Astrocyte of the spinal cord (primary cell): Measurements from ENCODE around the gene HLA-F.

ENCODE experiments used
- DNase-seq: peaks from one replicate; pipeline ENCODE4 v3.0.0; 2011; ENCODE audit warnings: low read depth, low spot score
- H3K4me3 ChIP-seq: 2 replicates; pipeline ENCODE4 v1.5.1; 2011; ENCODE audit warnings: low read depth, mild to moderate bottlenecking, low read length, moderate library complexity
- in situ Hi-C: cut with HindIII; loops from 2 replicates; pipeline ENCODE4 v1.10.0; 2017; ENCODE audit warnings: low sequenced_read_pairs
- TF ChIP-seq, protein P1 (sequence below): IDR thresholded peaks from 2 replicates; pipeline ENCODE4 v1.5.1; 2012; ENCODE audit warnings: low read depth, mild to moderate bottlenecking, low read length, inconsistent platforms

HLA-F gene

DNA sequence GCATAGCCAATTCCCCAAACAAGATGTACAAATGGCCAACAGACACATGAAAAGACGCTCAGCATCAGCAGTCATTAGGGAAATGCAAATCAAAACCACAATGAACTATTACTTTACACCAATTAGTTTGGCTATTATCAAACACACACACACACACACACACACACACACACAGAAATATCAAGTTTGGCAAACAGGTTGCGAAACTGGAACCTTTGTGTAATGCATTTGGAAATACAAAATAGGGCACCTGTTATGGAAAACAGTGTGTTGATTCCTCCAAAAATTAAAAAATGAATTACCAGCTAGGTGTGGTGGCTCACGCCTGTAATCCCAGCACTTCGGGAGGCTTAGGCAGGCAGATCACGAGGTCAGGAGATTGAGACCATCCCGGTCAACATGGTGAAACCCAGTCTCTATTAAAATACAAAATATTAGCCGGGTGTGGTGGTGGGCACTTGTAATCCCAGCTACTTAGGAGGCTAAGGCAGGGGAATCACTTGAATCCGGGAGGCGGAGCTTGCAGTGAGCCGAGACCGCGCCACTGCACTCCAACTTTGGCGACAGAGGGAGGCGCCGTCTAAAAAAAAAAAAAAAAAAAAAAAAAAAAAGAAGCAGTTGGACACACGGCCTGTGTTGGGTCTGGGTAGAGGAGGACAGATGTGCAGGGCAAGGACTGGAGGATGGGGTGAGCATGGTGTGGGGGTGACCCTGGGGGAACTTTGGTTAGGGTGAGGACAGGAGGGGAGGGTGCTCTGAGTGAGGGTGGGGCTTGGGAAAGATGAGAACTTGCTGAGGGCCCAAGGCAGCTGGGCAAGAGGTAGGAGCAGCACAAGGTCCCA, 23.8 kb downstream of the HLA-F start:
- in situ Hi-C loops: no loop called here

DNA sequence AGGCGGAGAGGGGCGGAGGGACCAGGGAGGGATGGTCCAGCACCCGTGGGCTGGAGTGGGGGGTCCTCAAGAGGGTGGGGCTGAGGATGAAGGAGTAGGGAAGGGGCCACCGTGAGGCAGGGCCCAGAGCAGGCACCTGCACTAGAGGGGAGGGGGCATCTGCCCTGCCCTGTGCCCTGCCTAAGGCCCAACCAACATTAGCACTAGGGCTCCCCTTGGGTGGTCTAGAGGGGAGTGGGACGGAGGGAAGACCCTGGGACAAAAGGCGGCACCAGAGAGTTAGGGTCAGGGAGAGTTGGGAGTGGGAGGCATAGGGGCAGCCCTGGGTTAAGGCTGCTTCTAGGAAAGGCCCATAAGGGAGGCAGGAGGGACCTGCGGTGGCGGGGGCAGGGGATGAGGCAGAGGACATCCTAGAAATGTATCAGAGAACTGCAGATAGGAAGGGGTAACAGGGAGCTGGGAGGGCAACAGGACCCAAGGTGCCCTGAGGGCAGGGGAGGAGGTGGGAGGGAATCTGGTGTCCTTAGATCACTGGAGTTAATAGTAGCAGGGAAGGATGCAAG, 24.5 kb downstream of the HLA-F start:
- TF ChIP-seq, protein P1, sequence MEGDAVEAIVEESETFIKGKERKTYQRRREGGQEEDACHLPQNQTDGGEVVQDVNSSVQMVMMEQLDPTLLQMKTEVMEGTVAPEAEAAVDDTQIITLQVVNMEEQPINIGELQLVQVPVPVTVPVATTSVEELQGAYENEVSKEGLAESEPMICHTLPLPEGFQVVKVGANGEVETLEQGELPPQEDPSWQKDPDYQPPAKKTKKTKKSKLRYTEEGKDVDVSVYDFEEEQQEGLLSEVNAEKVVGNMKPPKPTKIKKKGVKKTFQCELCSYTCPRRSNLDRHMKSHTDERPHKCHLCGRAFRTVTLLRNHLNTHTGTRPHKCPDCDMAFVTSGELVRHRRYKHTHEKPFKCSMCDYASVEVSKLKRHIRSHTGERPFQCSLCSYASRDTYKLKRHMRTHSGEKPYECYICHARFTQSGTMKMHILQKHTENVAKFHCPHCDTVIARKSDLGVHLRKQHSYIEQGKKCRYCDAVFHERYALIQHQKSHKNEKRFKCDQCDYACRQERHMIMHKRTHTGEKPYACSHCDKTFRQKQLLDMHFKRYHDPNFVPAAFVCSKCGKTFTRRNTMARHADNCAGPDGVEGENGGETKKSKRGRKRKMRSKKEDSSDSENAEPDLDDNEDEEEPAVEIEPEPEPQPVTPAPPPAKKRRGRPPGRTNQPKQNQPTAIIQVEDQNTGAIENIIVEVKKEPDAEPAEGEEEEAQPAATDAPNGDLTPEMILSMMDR: no peak
- no peak for DNase-seq
- H3K4me3 ChIP-seq: peak overlapping the region; percentile 52
- in situ Hi-C loops: no loop called here

More for the DNA sequence above, 23.8 kb downstream of the HLA-F start:
- TF ChIP-seq, protein P1: no peak
- no peak overlapping the region for H3K4me3 ChIP-seq
- no peak for DNase-seq

DNA sequence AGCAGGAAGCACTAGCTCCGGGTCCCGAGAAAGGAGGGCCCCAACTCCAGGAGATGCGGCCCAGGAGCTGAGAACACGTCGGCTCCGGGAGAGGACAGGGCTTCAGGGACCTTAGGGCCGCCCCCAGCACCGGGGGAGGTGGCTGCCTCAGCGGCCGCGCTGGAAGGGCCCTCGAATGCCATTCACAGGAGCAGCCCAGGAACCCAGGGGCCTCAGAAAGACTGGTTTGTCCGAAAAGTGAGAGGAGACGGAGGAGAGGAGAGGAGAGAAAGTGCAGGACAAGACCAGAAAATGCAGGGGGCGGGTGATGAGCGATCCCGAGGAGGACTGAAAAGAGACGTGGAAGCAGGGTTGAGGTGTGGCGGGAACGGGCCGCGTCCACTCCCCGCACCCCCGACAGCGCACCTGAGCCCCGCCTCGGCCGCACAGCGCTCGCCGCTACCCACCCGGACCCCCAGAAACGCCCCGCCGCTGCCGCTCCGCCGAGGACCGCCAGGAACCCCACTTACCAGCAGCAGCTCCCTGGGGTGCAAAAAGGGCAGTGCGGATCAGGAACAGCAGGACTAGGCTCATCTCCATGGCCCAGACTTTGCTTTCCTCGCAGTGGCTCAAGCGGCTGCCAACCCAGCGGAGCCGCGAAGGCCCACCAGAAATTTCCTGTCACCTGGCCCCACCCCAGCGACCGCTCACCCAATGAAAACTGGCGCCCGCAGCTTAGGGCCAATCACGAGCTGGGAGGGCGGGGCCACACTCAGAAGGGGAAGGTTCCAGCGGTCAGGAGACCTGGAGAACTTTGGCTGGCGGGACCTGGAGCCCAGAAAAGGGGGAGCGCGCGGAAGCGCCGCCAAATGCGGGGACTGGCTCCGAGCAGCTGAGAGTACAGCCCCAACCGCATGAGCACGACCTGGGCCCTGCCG, 25.4 kb downstream of the HLA-F start:
- peak overlapping the region; percentile 52 for H3K4me3 ChIP-seq
- TF ChIP-seq, protein P1: no peak
- in situ Hi-C loops: no loop called here
- peak; percentile 60 for DNase-seq

DNA sequence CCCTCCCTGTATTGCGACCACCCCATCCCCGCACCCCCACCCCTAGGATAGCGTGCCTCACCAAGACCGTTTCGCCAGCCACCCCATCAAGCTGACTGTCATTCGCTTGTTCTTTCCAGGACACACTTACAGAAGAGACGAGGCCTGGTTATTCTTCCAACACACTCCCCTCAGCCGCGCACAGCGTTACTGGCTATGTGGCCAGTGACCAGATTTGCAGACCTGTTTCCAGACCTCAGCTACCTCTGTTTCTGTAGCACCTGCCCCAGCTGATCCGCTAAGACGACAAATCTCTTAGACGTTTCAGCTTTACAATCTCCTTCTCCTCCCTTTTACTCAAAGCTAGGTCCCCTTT, 26.1 kb downstream of the HLA-F start:
- peak overlapping the region; percentile 52 for H3K4me3 ChIP-seq
- in situ Hi-C loops: no loop called here
- TF ChIP-seq, protein P1: no peak
- no peak for DNase-seq

DNA sequence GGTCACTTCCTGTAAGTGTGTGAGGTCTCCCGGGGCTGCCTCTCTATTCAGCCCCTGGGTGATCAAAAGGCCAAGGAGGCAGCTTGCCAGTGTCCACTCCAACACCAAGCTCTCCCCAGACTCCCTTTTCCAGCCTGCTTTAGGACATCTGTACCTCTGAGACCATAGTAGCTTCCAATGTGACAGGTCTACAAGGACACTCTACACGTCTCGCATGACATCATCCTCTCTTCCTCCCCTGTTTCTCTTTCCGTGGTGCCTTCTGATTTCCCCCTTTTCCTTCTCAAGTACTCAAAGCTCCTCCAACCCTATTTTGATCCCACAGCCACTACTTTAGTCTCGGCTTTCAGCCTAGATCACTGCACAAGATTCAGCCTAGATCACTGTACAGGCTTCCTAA, 26.4 kb downstream of the HLA-F start:
- TF ChIP-seq, protein P1: no peak
- in situ Hi-C loops: no loop called here
- H3K4me3 ChIP-seq: no peak overlapping the region

DNA sequence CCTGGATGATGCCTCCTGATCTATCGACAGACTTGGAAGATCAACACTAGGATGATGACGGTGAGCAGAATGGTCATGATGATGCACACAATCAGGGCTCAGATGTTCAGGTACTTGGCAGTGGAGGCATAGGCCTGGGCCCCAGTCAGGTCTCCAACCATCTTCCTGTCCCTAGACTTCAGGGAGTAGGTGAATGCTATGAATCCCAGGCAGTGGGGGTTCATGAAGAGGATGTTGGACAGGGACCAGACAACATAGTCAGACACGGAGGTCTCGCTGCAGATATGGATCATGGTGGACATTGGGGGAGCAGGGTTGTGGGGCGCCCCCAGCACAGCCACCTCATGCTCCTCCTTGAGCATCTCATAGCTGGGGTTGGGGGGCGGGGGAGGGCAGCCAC, 27.5 kb downstream of the HLA-F start:
- no peak overlapping the region for H3K4me3 ChIP-seq
- in situ Hi-C loops: no loop called here
- TF ChIP-seq, protein P1: no peak
- DNase-seq: no peak

More for the DNA sequence above, 26.4 kb downstream of the HLA-F start:
- no peak for DNase-seq
